H7 (cell line): ENCODE data around the gene ZNF792. TPM values are rescaled to one million over a fixed set of nuclear protein-coding genes. Genes with fewer than 3 reads are reported as not detected.
"Not testable (repeated sequence)": the region's sequence is repeated elsewhere in the genome, so short reads cannot be mapped to it uniquely, and the experiment has no call there.

Experiments
- DNase-seq: peaks from one replicate; pipeline ENCODE4 v3.0.0; 2012
- H3K27me3 ChIP-seq: 2 replicates; pipeline ENCODE4 v1.6.0; 2011; ENCODE audit warnings: mild to moderate bottlenecking, low read length; ENCODE audit not compliant: control insufficient read depth, insufficient read depth
- H3K36me3 ChIP-seq: replicated peaks from 2 replicates; pipeline ENCODE4 v1.5.1; 2011; ENCODE audit warnings: low read length; ENCODE audit not compliant: control insufficient read depth, insufficient read depth
- H3K4me3 ChIP-seq: 2 replicates; pipeline ENCODE4 v1.5.1; 2011; ENCODE audit warnings: low read depth, mild to moderate bottlenecking, control low read depth, low read length, moderate library complexity; ENCODE audit not compliant: insufficient read depth
- total RNA-seq: library from RNA; depleted of rRNA; stranded (reverse); fragments of >200 nt; shearing (Covaris generic); gene quantifications from 2 replicates; pipeline ENCODE4 v1.2.3, GENCODE V29; 2014

Gene ZNF792
- total RNA-seq, 1 experiment from 2014 or later: 18.0 TPM

GRCh38 chr19:34967551-34967950, 3.5 kb upstream of the ZNF792 start:
- H3K27me3 ChIP-seq: no peaks in the 10 kb centered on the region; the same call in none of the 2 replicates
- DNase-seq: no peak
- no peaks in the 10 kb centered on the region for H3K36me3 ChIP-seq
- H3K4me3 ChIP-seq: no peak overlapping the region

- DNase-seq: not testable (repeated sequence)
Observed at GRCh38 chr19:34965505-34965904, 1.5 kb upstream of the ZNF792 start.

GRCh38 chr19:34964598-34964997, 569 bp upstream of the ZNF792 start:
- Histone ChIP-seq H3K27me3 (no peaks in the 10 kb centered on the region; the same call in none of the 2 replicates), H3K4me3 (peak overlapping the region; percentile 93; the same call in 1 of the 2 replicates), H3K36me3 (peaks cover 5% of the 10 kb centered on the region)
- no peak for DNase-seq

More at GRCh38 chr19:34965505-34965904, 1.5 kb upstream of the ZNF792 start:
- H3K36me3 ChIP-seq, H3K4me3 ChIP-seq, H3K27me3 ChIP-seq: not testable (repeated sequence)

GRCh38 chr19:34962687-34963572, 1.1 kb downstream of the ZNF792 start:
- Histone ChIP-seq H3K36me3 (peaks cover 20% of the 10 kb centered on the region), H3K27me3 (no peaks in the 10 kb centered on the region; the same call in none of the 2 replicates), H3K4me3 (peak overlapping the region; percentile 93)
- peak; percentile 37 for DNase-seq

GRCh38 chr19:34961775-34962686, 2.0 kb downstream of the ZNF792 start:
- H3K27me3 ChIP-seq: no peaks in the 10 kb centered on the region; the same call in none of the 2 replicates
- DNase-seq: no peak
- H3K36me3 ChIP-seq: peaks cover 22% of the 10 kb centered on the region
- peak overlapping the region; percentile 93; the same call in 1 of the 2 replicates for H3K4me3 ChIP-seq

GRCh38 chr19:34960940-34961679, 2.9 kb downstream of the ZNF792 start:
- Histone ChIP-seq H3K4me3 (no peak overlapping the region), H3K36me3 (peaks cover 22% of the 10 kb centered on the region), H3K27me3 (no peaks in the 10 kb centered on the region; the same call in none of the 2 replicates)
- DNase-seq: no peak

- Histone ChIP-seq H3K36me3 (peaks cover 22% of the 10 kb centered on the region), H3K4me3 (no peak overlapping the region), H3K27me3 (no peaks in the 10 kb centered on the region; the same call in none of the 2 replicates)
- no peak for DNase-seq
Observed at GRCh38 chr19:34960103-34960805, 3.8 kb downstream of the ZNF792 start.

GRCh38 chr19:34959021-34959420, 5.0 kb downstream of the ZNF792 start:
- H3K4me3 ChIP-seq: no peak overlapping the region
- H3K27me3 ChIP-seq: no peaks in the 10 kb centered on the region; the same call in none of the 2 replicates
- H3K36me3 ChIP-seq: peaks cover 22% of the 10 kb centered on the region
- DNase-seq: no peak

GRCh38 chr19:34957830-34958751, 5.9 kb downstream of the ZNF792 start:
- DNase-seq: no peak
- H3K4me3 ChIP-seq: no peak overlapping the region
- H3K27me3 ChIP-seq: no peaks in the 10 kb centered on the region; the same call in 1 of the 2 replicates
- peaks cover 22% of the 10 kb centered on the region for H3K36me3 ChIP-seq

GRCh38 chr19:34953092-34953491, 10.9 kb downstream of the ZNF792 start:
- no peaks in the 10 kb centered on the region for H3K27me3 ChIP-seq
- peaks cover 4% of the 10 kb centered on the region for H3K36me3 ChIP-seq
- no peak overlapping the region for H3K4me3 ChIP-seq

GRCh38 chr19:34943861-34944573, 20.0 kb downstream of the ZNF792 start:
- no peaks in the 10 kb centered on the region for H3K27me3 ChIP-seq
- DNase-seq: no peak
- H3K36me3 ChIP-seq: peaks cover 9% of the 10 kb centered on the region
- H3K4me3 ChIP-seq: no peak overlapping the region

More at GRCh38 chr19:34953092-34953491, 10.9 kb downstream of the ZNF792 start:
- DNase-seq: no peak

GRCh38 chr19:34938886-34939285, 25.1 kb downstream of the ZNF792 start:
- DNase-seq: no peak
- H3K27me3 ChIP-seq: no peaks in the 10 kb centered on the region
- H3K36me3 ChIP-seq: peaks cover 12% of the 10 kb centered on the region
- no peak overlapping the region for H3K4me3 ChIP-seq
